Stimulated activated CD4-positive, alpha-beta T cell treated with anti-CD3 and anti-CD28 coated beads, Interleukin-1b, Interleukin-23, amount 100 ng/mL, for 48 hours (primary cell): ENCODE results near the gene CLDND1.

ENCODE experiments used
- DNase-seq: peaks from one replicate; pipeline ENCODE4 v3.0.0-alpha.2; 2020

The CLDND1 gene

DNA sequence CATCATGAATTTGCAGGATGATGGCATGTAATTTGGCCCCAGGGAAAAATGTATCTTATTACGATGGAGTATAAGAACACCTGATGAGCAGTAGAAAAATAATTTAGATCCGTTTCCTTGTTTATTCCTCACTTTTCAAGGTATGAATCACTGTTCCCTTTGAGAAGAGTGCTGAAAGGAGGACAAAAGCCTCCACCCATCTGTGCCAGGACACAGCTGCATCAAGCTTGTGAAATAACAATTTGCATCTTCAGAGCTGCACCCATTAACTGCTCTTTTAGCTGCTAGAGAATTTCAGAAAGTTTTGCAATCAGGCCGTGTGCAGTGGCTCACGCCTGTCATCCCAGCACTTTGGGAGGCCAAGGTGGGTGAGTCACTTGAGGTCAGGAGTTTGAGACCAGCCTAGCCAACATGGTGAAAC is 9.6 kb downstream of the CLDND1 start:
- DNase-seq: peak; percentile 37

DNA sequence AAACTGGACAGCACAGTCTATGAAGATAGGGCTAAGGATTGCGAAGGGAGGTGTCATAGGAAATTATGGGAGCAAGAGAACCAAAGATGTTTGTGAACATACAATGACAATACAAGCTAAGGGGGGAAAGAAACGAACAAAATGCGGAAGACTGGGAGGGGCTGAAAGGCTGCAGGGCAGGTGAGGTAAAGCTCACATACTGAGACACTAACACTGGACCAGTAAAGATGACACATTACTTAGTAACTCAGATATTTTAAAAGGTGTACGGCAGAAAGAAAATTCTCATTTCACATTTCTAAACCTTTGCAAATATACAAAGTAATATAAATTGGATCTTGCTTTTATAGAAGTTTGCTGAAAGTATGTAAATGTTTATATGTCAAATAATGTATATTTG is 10.1 kb downstream of the CLDND1 start:
- no peak for DNase-seq

DNA sequence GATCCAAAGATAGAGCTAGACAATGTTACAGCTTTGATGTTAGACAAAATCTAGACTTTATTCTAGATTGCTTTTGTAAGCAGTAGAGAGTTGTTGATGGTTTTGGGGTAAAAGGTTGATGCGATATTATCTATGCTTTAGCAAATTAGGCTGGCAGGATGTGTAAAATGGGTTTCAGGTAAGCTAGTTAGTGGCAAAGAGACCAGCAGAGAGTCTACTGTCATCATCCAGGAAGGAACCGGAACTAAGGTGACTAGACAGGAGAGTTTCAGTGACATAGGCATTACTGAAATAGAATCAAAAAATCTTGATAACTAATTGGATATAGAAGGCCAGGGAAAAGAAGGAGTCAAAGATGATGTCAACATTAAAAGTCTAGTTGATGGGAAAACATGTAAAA is 14.1 kb downstream of the CLDND1 start:
- no peak for DNase-seq

DNA sequence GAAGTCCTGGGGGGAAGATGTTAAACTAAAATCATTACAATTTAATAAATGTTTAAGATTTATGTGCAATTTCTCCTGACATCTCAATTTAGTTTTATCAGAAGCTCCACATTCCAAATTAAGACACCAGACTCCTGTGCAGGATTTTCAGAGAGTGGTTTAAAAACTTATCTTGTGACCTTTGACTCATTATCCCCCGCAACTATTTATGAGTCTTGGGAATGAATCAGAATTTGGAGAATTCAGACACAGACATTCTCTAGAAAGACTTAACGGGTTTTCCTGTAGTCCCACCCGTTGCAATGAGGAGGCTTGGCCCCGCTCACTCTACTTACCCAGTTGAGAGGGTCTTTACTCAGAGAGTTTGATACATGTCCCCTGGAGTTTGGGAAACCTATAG is 18.2 kb downstream of the CLDND1 start:
- no peak for DNase-seq

DNA sequence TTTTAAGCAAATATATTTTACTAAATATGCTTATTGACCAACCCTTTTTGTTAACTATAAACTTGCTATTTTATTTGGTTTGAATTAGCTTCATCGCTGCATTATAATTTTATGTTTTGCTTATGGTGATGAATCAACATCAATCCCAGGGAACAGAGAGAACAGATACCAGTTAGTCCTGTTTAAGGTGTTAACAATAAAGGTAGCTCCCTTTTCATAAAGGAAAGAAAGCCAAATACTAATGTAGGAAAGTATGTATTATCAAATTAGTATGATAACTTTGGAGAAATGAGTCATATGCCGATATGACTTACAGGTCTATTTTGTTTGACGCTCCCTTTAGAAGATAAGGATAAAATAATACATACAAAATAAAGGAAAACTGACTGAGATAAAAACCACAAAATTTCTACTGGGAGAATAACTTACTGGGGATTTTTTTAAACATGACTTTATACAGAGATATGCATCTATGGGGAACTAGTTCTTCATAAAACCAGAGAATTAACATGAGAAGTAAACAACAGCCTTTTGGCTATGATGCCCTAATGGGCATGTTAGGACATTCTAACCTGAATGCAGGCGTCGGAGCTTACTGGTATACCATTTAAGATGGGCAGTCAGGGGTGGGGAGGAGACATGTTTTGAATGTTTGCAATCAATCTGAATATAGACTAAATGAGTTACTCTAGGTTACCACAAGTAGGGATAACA is 20.7 kb downstream of the CLDND1 start:
- no peak for DNase-seq

DNA sequence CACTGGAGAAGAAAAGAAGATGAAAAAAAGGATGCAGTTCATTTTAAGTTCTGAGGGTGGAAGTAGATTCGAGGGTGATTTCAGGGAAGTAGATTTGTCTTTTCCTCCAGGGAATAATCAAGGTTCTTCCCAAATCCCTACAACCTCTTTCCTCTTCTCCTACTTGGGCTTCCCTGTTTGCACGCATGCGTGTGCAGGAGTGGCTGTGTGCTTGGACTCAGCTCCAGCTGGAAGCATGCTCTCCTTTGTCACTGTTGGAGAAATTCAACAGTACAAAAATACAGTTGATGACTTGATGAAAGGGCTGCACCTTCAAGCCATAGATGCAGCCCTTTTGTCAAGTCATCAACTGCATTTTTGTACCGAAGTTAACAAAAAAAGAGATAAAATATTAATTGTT is 21.4 kb downstream of the CLDND1 start:
- DNase-seq: no peak

DNA sequence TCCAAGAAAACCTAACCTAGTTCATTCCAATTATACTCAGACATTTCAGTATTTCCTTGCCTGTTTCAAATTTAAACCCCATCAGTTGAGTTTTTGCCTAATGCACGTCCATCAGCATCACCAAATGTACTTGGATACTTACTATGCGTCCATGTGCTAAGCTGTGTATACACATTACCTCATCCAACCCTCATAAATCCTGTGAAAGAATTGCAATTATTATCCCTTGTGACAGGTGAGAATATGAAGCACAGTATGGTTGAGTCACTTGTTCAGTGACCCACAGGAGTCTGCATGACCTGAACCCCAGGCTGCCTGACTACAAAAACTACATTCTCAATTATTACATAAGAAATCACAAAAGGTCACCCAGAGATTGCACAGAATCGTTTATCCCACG is 22.7 kb downstream of the CLDND1 start:
- no peak for DNase-seq

DNA sequence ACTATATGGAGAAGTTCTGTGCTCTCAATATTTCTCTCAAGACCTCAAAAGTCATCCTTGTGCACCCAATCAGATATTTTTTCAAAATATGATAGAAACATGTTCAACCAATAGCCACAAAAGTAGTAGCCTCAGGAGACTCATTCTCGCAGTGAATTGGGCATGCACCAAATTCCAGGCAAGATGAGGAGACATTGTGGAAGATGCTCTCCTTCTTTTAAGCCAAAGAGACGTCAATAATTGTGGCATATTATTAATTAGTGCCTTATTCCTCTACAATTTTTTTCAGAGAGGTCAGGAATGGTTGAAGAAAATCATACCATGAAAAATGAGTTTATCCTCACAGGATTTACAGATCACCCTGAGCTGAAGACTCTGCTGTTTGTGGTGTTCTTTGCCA is 25.3 kb downstream of the CLDND1 start, which contains the start of gene OR5K2:
TSS of gene OR5K2 (plus strand) at position 301 of the 400 bp plus-strand sequence. CDS start at position 301, 0 bp downstream.
- no peak for DNase-seq

DNA sequence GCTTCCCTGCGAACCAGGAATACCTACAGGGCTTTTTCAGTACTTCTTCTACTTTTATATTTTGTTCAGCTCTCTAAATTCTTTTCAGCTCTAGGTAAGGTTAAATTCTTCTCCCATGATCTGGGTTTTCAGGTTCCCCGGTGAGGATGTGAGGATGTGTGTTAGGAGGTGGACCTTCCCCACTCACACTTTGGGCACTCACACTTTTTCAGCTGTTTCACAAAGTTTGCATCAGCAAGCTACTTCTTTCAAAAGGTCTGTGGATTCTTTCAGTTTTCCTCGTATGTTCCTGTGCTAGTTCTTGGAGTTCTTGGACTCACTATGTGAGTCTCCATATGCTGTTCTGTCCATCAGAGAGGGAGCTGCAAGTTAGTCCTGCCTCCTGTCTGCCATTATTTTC is 39.1 kb downstream of the CLDND1 start:
- DNase-seq: no peak

DNA sequence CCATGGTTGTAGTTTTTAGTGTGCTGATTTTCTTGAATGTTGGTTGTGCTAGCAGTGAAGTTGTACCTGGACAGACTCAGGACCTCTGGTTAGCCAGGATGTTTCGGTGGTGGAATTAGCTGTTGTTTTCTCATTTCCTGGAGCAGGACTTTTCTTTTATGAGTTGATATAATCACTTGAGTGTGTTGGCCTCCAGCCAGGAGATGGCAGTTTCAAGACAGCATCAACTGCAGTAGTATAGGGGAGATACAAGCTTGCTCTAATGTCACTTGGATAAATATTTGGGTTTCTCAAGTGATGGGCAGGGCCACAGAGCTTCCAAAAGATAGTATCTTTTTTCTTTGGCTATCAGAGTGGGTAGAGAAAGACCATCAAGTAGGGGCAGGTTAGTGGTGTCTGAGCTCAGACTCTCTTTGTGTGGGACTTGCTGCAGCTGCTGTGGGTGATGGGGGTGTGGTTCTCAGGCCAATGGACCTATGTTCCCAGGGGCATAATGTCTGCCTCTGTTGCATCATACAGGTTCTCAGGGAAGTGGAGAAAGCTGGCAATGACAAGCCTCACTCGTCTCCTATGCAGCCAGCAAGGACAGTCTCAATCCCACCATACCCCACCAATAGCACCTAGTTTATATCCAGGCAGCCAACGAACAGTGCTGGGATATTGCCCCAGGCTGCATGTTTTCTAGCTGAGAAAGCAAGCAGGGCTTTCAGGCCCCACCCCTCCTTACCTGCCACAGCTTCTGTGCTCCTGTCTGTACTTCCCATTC is 39.8 kb downstream of the CLDND1 start:
- DNase-seq: no peak
